Activated CD4-positive, alpha-beta T cell treated with anti-CD3 and anti-CD28 coated beads, Interleukin-2, amount 50 U/mL, for 24 hours (primary cell): ENCODE measurements around the gene RANBP3L.
"Not testable (repeated sequence)": the region's sequence is repeated elsewhere in the genome, so short reads cannot be mapped to it uniquely, and the experiment has no call there.

Source experiments
- DNase-seq, 2 donors: peaks; one replicate each; pipeline ENCODE4 v3.0.0-alpha.2; 2020; ENCODE audit warnings: low read depth in 1 of 2, low spot score in 1 of 2

Gene RANBP3L

DNA sequence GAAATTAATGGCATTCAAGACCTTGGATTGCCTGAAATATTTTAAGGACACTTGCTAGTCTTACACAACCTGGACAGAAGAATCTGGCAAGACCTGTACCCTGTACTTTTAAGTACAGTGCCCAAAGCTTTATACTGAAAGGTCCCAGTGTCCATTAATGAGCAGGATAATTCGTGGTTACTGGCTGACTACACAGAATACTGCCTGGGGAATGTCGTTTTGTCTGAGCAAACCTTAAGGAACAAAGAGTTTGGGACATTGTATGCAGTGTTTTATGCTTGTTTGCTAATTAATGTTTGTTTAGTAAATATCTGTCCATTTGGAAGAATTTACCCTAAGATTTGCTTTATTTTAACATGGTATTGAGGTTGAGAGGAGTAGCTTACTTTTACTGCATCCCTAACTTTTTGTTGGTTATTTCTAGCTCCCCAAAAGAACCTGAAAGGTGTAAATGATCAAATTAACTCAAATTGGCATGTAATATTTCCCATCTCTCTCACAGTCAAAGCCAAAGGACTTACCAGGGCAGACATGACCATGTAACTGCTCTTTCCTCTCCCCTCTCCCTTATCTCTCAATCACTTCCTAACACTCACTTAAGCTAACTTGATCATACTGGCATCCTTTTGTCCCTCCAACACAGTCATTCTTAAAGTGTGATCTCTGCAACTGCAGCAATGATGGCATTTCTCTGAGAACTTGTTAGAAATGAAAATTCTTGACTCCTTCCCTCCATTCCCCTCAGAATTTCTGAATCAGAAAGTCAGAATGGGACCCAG, 15.7 kb downstream of the RANBP3L start:
- DNase-seq = no peak

DNA sequence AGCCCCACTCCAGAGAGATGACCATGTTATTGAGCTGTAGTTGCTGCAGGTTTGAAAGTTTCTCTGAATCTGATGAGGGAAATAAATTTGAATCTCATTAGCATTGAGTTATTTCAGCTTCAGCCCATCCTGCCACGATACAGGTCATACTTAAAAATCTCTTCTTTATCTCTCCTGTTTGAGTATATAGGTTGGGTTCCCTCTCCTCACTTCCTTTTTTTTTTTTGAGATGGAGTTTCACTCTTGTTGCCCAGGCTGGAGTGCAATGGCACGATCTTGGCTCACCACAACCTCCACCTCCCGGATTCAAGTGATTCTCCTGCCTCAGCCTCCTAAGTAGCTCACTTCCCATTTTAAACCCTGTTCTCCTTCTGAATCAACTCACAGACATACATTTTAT, 17.9 kb downstream of the RANBP3L start:
- not testable (repeated sequence) for DNase-seq

DNA sequence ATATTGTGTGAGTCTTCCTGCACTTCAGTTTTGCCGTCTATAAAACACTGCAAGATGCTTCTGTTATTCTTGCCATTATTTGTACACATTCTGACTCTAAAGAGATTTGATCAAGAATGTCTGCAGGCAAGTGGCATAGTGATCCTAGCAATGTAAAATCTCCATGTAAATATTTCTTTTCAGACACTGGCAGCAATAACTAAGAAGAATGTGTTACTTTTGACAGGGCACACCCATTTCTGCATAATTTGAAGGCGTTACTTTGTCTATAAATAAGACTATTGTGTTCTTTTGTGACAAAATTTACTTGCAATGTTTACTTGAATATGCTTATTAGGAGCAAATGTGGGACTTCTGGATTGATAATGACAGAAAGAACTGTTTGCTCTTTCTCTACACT, 20.1 kb downstream of the RANBP3L start:
- DNase-seq = no peak

DNA sequence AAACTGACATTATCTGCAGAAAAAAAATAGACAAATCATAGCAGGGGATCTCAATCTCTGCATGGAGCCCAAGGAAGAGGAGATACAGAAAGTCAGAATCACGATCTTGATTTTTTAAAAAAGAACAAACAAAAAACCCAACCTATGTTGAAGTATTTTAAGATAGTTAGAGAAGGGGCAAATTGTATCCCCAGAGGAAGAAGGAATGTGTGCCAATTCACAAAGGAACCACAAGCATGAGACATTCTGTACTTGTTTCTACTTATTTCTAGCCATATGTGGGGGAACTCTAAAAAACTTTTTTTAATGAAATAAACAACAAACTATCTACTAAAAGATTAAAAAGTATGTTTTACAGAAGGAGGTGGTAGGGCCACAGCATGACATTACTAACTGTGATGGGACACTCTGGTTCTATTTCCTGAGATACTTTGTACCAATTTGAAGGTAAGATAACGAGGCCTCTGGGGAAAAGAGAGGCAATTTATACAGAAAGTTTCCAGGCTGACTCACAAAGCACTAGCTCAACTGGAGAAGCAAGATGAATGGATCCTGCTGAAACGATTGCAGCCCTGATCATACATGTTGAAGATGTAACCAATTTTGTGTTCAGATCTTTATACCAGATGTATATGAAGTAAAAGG, 22.5 kb downstream of the RANBP3L start:
- no peak for DNase-seq

DNA sequence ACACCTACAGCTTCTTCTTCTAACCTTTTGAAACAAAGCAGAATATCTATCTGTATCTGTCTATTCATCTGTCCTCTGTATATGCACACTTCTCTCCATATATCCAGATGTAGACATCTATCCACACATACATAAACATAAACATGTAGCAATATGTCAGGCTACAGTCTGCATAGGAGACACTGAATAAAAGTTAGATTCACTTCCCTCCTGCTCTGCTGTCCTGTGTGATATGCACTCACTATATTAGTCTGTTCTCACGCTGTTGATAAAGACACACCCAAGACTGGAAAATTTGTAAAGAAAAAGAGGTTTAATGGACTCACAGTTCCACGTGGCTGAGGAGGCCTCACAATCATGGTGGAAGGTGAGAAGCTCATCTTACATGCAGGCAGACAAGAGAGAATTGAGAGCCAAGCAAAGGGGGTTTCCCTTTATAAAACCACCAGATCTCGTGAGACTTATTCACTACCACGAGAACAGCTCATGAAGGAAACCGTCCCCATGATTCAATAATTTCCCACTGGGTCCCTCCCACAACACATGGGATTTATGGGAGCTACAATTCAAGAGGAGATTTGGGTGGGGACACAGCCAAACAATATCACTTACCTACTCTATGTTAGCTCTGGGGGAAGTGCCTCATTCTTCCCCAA, 24.1 kb downstream of the RANBP3L start:
- no peak for DNase-seq

DNA sequence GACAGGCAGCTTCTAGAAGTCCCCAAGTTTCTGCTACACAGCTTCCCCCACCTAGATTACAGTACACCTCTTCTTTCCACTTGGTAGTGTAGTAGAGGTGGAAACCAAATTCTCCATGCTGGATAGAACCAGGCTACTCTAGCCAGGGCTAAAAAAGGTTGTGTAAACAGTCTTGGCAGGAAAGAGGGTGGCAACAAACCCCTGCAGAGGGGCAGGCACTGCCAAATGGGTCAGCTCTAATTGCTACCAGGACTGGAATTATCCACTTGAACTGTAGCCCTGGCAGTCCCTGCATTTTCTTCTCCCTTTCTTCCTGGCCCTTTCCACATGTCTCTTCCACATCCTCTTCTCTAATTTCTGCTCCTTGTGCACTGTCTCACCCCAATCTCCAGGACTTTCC, 24.8 kb downstream of the RANBP3L start:
- no peak for DNase-seq

DNA sequence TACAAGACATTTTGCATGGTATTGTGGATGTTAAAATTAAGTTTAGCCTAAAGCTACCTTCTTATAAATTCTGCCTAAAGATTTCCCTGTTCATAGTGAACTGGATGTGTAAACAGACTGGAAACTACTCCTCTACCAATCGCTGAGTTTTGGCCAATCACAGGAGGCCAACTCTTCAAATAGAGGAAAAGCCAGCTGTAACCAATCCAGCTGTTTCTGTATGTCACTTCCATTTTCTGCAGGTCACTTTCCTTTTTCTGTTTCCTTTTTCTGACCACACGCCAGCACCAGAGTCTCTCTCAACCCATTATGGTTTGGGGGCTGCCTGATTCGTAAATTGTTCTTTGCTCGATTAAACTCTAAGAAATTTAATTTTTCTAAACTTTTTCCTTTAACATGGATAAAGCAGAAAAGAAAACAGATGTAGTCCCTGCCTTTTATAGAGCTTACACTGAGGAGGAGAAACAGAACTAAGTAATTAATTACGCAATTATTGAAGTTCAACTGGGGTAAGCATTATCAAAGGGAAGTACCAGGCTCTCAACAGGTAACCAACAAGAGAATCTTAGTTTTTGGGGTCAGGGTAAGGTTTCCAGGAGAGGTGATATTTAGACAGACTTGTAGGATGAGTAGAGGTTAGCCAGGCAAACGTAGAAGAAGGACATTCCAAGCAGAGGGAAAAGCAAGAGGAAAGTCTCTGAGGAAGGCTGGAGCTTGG, 27.7 kb downstream of the RANBP3L start:
- no peak for DNase-seq

- DNase-seq = no peak
Measured at GRCh38 chr5:36272136-36272690, 29.5 kb downstream of the RANBP3L start.

DNA sequence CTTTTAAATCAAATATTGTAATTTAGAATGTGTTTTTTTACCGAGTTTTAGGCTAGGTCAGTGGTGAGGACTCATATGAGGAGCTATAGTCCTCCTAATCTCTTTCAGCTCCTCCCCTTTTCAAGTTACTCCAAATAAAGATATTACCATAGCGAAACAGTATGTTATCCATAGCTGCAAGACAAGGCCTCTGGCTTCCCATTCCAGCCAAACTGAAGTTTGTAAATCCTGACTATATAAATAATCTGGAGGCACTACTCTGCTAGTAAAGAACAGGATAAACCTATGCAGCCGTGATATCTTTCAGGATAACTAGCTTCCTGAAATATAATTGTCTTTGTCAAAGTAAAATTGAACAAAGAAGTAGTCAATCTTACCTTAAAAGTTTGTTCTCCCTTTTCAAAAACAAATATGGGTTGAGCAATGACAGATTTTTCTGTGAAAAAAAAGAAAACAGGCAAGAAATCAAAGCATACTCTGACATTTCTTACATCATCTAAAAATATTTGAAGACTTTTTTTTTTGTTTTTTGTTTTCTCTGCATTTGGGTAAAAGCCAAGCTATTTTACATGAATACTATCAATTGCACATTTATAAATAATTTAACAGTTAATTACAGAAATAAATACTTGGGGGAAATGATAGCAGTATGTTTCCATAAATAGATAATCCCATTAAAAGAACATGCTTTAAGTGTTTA, 30.7 kb downstream of the RANBP3L start:
- no peak for DNase-seq

DNA sequence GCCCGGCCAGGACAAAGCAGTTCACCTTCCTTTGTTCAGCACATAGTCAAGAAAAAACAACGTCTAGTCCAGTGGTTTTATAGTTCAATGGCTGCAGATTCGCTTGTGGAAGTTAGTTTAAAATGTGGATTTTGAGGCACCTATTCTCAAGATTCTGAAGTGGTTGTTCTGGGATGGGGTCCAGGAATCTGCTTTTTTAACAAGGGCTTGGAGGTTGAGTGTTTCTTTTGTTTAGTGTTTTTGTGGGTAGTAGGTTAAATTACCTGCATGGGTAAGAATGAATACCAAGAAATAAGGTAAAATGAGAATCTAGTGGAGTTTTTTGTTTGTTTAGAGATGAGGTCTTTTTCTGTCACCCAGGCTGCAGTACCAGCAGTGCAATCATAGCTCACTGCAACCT, 31.5 kb downstream of the RANBP3L start:
- DNase-seq = no peak

DNA sequence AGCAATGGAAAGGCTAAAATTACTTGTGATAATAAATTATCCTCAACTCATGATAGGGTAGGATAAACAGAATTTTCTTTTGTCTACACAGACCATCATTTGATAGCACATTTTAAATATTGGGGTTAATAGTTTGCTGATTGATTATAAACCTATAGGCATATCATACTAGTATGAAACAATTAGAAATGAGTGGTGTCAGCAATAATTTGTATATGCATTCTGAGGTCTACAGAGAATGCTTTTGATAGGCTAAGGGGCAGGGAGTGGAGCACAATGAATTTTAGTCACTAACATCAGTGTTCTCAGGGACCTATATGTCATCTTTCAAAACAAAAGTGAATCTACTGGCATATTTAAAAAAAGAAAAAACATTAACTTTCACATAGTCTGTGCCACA, 32.2 kb downstream of the RANBP3L start:
- DNase-seq = no peak

DNA sequence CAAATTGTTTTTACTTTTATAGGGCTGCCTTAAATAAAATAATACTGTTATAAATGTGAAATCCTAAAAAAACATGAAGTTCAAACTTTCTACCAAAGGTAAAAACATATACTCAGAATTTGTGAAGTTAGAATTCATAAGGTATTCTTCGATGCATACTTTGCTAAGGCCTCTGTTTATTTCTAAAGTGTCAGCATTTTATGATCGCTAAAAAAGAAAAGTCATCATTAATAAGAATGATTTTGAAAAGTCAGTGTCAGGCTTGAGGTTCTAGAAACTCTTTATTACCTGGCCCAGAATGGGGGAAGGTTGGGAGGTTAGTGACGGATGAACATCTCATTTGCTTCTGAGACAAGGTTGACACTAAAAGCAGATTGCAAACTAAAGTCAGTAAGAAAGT, 33.8 kb downstream of the RANBP3L start:
- no peak for DNase-seq

DNA sequence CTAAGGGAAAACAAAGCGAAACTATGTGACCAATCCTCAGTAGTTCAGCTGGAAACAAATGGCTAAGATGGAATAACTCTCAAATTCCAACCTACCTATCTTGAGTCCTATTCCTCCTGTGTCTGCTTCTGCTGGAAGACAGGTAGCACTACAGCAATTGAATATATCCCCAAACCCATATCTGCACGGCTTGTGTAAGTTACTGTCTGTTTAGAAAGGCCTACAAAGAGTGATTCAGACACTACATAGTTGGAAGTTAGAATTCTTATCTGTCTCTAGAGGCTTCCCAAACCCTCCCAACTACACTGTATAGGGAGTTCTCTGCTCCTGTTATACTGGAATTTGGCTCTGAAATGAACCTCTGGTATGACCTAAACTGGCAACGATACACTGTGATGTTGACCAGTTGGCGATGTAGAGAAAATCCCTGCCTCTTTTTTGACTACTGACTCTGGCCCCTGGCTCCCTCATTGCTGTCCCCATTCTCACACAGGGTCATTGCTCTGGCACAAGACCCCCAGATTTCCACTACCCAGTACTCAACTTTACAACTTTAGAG, 37.4 kb downstream of the RANBP3L start:
- DNase-seq = no peak

DNA sequence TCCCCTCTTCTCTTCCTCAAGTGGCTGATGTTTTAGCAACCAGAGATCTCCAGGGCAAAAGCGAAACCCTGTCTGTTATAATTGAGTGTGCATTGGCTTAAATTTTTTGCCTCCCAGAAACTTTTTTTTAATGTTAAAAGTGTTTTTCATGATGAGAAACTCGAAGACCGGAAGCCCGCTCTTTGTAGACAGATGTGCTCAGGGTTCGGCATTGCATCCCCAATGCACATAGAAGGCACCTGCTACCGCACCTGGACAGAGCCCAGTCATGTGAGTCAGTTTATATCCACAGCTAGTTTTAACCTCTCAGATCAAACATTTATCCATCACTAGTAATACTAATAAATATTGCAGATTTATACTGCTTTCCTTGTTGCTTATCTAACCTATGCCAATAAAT, 40.5 kb downstream of the RANBP3L start:
- no peak for DNase-seq

- no peak for DNase-seq
Measured at GRCh38 chr5:36253575-36253974, 48.1 kb downstream of the RANBP3L start.

GRCh38 chr5:36252722-36253365, 48.9 kb downstream of the RANBP3L start:
- no peak for DNase-seq

GRCh38 chr5:36251218-36251617, 50.5 kb downstream of the RANBP3L start:
- DNase-seq = no peak

DNA sequence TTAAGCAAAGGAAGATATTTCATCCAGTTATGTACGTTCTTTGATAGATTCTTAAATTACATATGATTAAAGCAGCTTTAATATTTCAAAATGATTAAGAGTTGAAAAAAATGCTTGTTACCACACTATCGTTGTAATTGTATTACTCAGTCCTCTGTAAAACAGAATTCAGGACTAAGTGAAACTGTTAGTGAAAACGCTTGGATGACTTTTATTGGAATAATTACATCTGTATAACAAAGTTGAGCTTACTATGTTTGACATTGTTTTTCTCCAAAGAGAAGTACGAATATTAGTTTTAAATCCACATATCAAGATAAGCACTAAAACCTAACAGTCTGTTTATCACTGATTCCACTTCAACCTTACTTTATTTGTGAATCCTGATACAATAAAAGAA, 51.3 kb downstream of the RANBP3L start:
- no peak for DNase-seq

GRCh38 chr5:36246036-36246800, 55.5 kb downstream of the RANBP3L start:
- DNase-seq = no peak
